ENCODE results near the gene KIAA1671.

DNA sequence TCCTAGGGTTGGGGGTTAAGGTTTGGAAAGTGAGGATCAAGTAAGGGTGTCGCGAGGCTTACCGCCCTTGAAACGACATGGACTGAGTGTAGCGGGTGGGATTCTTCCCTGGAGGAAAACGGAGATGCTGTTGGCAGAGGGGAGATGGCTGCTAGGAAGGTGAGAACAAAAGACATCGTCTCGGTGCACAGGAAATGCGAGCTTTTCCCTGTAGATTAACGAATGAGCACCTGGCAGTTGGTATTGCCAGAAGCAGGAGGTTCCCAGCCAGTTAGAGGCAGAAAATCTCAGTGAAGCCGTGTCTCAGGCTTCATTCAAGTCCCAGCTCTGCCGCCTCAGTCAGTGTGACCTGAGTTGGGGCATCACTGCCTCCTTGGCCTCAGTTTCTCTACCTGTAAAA, 4.6 kb upstream of the KIAA1671 start:
- TF ChIP-seq, protein P1, sequence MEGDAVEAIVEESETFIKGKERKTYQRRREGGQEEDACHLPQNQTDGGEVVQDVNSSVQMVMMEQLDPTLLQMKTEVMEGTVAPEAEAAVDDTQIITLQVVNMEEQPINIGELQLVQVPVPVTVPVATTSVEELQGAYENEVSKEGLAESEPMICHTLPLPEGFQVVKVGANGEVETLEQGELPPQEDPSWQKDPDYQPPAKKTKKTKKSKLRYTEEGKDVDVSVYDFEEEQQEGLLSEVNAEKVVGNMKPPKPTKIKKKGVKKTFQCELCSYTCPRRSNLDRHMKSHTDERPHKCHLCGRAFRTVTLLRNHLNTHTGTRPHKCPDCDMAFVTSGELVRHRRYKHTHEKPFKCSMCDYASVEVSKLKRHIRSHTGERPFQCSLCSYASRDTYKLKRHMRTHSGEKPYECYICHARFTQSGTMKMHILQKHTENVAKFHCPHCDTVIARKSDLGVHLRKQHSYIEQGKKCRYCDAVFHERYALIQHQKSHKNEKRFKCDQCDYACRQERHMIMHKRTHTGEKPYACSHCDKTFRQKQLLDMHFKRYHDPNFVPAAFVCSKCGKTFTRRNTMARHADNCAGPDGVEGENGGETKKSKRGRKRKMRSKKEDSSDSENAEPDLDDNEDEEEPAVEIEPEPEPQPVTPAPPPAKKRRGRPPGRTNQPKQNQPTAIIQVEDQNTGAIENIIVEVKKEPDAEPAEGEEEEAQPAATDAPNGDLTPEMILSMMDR (IDR thresholded peaks at IDR 0.05; ENCODE audit: insufficient read depth, low read length, poor library complexity, severe bottlenecking): no peak
- TF ChIP-seq EZH2phosphoT487 (conservative IDR thresholded peaks at IDR 0.05; ENCODE audit: low read length): no peak

Data from SU-DHL-6 (cell line).